RWPE1 (cell line): Measurements from ENCODE around the gene VPS13D.

Source experiments
- CTCF ChIA-PET: fragments of 350-600 bp; sonication (Branson Sonifier 250); formaldehyde crosslinking; extraction: SDS; loops from one replicate; lab custom pipeline; 2021; lab: Yijun Ruan, JAX
- POLR2A ChIA-PET: fragments of 400-600 bp; formaldehyde crosslinking; extraction: SDS; loops from one replicate; lab custom pipeline; 2020; ENCODE audit warnings: antibody characterized with exemption; ENCODE audit not compliant: low non-redundant PET; lab: Yijun Ruan, JAX
- DNase-seq: peaks from one replicate; pipeline ENCODE4 v3.0.0; 2012; ENCODE audit warnings: low spot score
- H3K27ac ChIP-seq: fragments of 450-650 bp; 2 replicates; pipeline ENCODE4 v1.5.1; 2017
- CTCF ChIP-seq: fragments of 450-650 bp; conservative IDR thresholded peaks from 2 replicates; pipeline ENCODE4 v1.5.1; 2017; ENCODE audit warnings: low read depth, mild to moderate bottlenecking

VPS13D gene

GRCh38 chr1:12183095-12183794 lies 46.6 kb upstream of the VPS13D start:
- POLR2A ChIA-PET: no interaction called here
- no peak for TF ChIP-seq CTCF
- no peak for DNase-seq
- H3K27ac ChIP-seq: no peak overlapping the region
- CTCF ChIA-PET: interaction anchor here (3.9 kb wide), 1 partner anchor 58 kb away, joined by 13 read pairs; no protein-coding TSS in a partner anchor

GRCh38 chr1:12184008-12184681 lies 45.7 kb upstream of the VPS13D start:
- H3K27ac ChIP-seq: no peak overlapping the region
- POLR2A ChIA-PET: no interaction called here
- DNase-seq: no peak
- CTCF ChIA-PET: interaction anchor here (3.9 kb wide), 1 partner anchor 59 kb away, joined by 13 read pairs; no protein-coding TSS in a partner anchor
- TF ChIP-seq CTCF: no peak

GRCh38 chr1:12185036-12185917 lies 44.6 kb upstream of the VPS13D start:
- no peak for TF ChIP-seq CTCF
- CTCF ChIA-PET: interaction anchor here (1.9 to 3.9 kb wide), 2 partner anchors 60 to 61 kb away, joined by 9 to 13 read pairs; no protein-coding TSS in a partner anchor
- POLR2A ChIA-PET: no interaction called here
- DNase-seq: no peak
- no peak overlapping the region for H3K27ac ChIP-seq

GRCh38 chr1:12185918-12186678 lies 43.7 kb upstream of the VPS13D start:
- ChIA-PET CTCF (interaction anchor here (0.6 to 1.9 kb wide), 2 partner anchors 49 to 62 kb away, joined by 3 to 9 read pairs; no protein-coding TSS in a partner anchor), POLR2A (no interaction called here)
- TF ChIP-seq CTCF: no peak
- H3K27ac ChIP-seq: no peak overlapping the region
- DNase-seq: no peak

GRCh38 chr1:12186679-12186985 lies 43.2 kb upstream of the VPS13D start:
- POLR2A ChIA-PET: no interaction called here
- TF ChIP-seq CTCF: no peak

GRCh38 chr1:12188115-12188514 lies 41.7 kb upstream of the VPS13D start:
- TF ChIP-seq CTCF: no peak
- H3K27ac ChIP-seq: no peak overlapping the region
- no peak for DNase-seq
- CTCF ChIA-PET: no interaction called here
- POLR2A ChIA-PET: no interaction called here

More at GRCh38 chr1:12186679-12186985, 43.2 kb upstream of the VPS13D start:
- H3K27ac ChIP-seq: no peak overlapping the region
- CTCF ChIA-PET: interaction anchor here (0.6 to 1.9 kb wide), 2 partner anchors 50 to 62 kb away, joined by 3 to 9 read pairs; no protein-coding TSS in a partner anchor
- no peak for DNase-seq
